BE2C (cell line): Measurements from ENCODE around the gene ACAP1.

Experiments
- DNase-seq: peaks from one replicate; pipeline ENCODE4 v3.0.0-alpha.2; 2020
- H3K27me3 ChIP-seq: fragments of 250-450 bp; sonication (Bioruptor Pico); 2 replicates; pipeline ENCODE4 v1.5.1; 2020; ENCODE audit warnings: mild to moderate bottlenecking
- H3K36me3 ChIP-seq: fragments of 250-450 bp; sonication (Bioruptor Pico); 2 replicates; pipeline ENCODE4 v1.5.1; 2020; ENCODE audit warnings: mild to moderate bottlenecking
- H3K4me1 ChIP-seq: fragments of 250-450 bp; sonication (Bioruptor Pico); 2 replicates; pipeline ENCODE4 v1.5.1; 2020
- H3K4me3 ChIP-seq: 2 replicates; pipeline ENCODE4 v1.5.1; 2011; ENCODE audit warnings: low read depth, low read length
- H3K9me3 ChIP-seq: fragments of 250-450 bp; sonication (Bioruptor Pico); 2 replicates; pipeline ENCODE4 v1.5.1; 2020
- CTCF ChIP-seq: IDR thresholded peaks from 2 replicates; pipeline ENCODE4 v1.5.1; 2012; ENCODE audit warnings: mild to moderate bottlenecking, low read depth, low read length

The ACAP1 gene

GRCh38 chr17:7327501-7327900 lies 8.8 kb upstream of the ACAP1 start:
- H3K4me1 ChIP-seq: no peaks in the 10 kb centered on the region
- no peaks in the 10 kb centered on the region for H3K9me3 ChIP-seq
- peaks cover 15% of the 10 kb centered on the region for H3K36me3 ChIP-seq
- no peak for TF ChIP-seq CTCF
- DNase-seq: no peak
- H3K4me3 ChIP-seq: no peak overlapping the region
- no peaks in the 10 kb centered on the region for H3K27me3 ChIP-seq

- Histone ChIP-seq H3K9me3 (no peaks in the 10 kb centered on the region), H3K4me3 (peak overlapping the region; percentile 80), H3K36me3 (peaks cover 11% of the 10 kb centered on the region), H3K4me1 (no peaks in the 10 kb centered on the region), H3K27me3 (no peaks in the 10 kb centered on the region)
- no peak for DNase-seq
- no peak for TF ChIP-seq CTCF
Observed at GRCh38 chr17:7328009-7328408, 8.3 kb upstream of the ACAP1 start.

- Histone ChIP-seq H3K4me1 (no peaks in the 10 kb centered on the region), H3K27me3 (no peaks in the 10 kb centered on the region), H3K36me3 (peaks cover 2% of the 10 kb centered on the region), H3K9me3 (no peaks in the 10 kb centered on the region), H3K4me3 (peak within 1 kb of the TSS; percentile 80)
- DNase-seq: no peak
- no peak for TF ChIP-seq CTCF
Observed at GRCh38 chr17:7328840-7329373, 7.4 kb upstream of the ACAP1 start, which contains the start of gene NEURL4. TSS of gene NEURL4 (minus strand) at chr17:7329335. CDS start at chr17:7329312, 23 bp downstream.

GRCh38 chr17:7329374-7329996 lies 6.8 kb upstream of the ACAP1 start:
- Histone ChIP-seq H3K9me3 (no peaks in the 10 kb centered on the region), H3K27me3 (no peaks in the 10 kb centered on the region), H3K4me3 (peak overlapping the region; percentile 80), H3K4me1 (no peaks in the 10 kb centered on the region), H3K36me3 (no peaks in the 10 kb centered on the region; the same call in 1 of the 2 replicates)
- peak; percentile 93 for DNase-seq
- no peak for TF ChIP-seq CTCF

- no peak for TF ChIP-seq CTCF
- H3K27me3 ChIP-seq: no peaks in the 10 kb centered on the region
- no peaks in the 10 kb centered on the region for H3K4me1 ChIP-seq
- DNase-seq: peak; percentile 84
- H3K4me3 ChIP-seq: peak overlapping the region; percentile 80
- H3K36me3 ChIP-seq: no peaks in the 10 kb centered on the region
- H3K9me3 ChIP-seq: no peaks in the 10 kb centered on the region
Observed at GRCh38 chr17:7329997-7330637, 6.2 kb upstream of the ACAP1 start.

GRCh38 chr17:7330638-7331015 lies 5.7 kb upstream of the ACAP1 start:
- Histone ChIP-seq H3K36me3 (no peaks in the 10 kb centered on the region), H3K4me3 (peak overlapping the region; percentile 80), H3K4me1 (no peaks in the 10 kb centered on the region), H3K9me3 (no peaks in the 10 kb centered on the region), H3K27me3 (no peaks in the 10 kb centered on the region)
- no peak for DNase-seq
- no peak for TF ChIP-seq CTCF
